ENCODE data around the gene DCST2. TPM values are rescaled to one million over a fixed set of nuclear protein-coding genes. Genes with fewer than 3 reads are reported as not detected.

The DCST2 gene
- total and polyA plus RNA-seq, 2 of the 8 experiments (the other 6 are each of a cell fraction or from before 2014, with no cell fraction given): 0.43 to 2.1 TPM

GRCh38 chr1:155050560-155051341 lies 17.2 kb upstream of the DCST2 start, which contains the start of gene ADAM15 (continued):
- TF ChIP-seq POLR2AphosphoS5 (IDR thresholded peaks at IDR 0.05; ENCODE audit: low read depth, low read length): no peak; the same call in 1 of the 2 replicates

Data from H1 (cell line).